Endothelial cell of umbilical vein (primary cell): ENCODE measurements around the gene RETNLB. TPM values are rescaled to one million over a fixed set of nuclear protein-coding genes. Genes with fewer than 3 reads are reported as not detected.

Experiments used
- BruUV-seq: library from RNA; stranded (reverse); fragments of 400-500 nt; replicated peaks from 2 replicates; lab custom pipeline; 2021; lab: Mats Ljungman, UMichigan
- CTCF ChIA-PET: fragments of 300-600, 350-600 bp; sonication (Branson Sonifier 250); formaldehyde crosslinking; loops from one replicate; lab custom pipeline; 2021; ENCODE audit warnings: antibody characterized with exemption, inconsistent platforms; lab: Charles Lee
- POLR2A ChIA-PET: fragments of 300-600, 350-600 bp; sonication (Branson Sonifier 250); formaldehyde crosslinking; loops from one replicate; lab custom pipeline; 2021; ENCODE audit warnings: antibody characterized with exemption, inconsistent platforms; lab: Charles Lee
- DNase-seq: peaks from one replicate; pipeline ENCODE4 v3.0.0-alpha.2; 2011; ENCODE audit warnings: low read depth, low spot score
- FAIRE-seq: peaks from 2 replicates; lab custom pipeline; 2011; peaks lifted over from hg19 to GRCh38; lab: Jason Lieb, UNC
- H2AFZ ChIP-seq: 2 replicates; pipeline ENCODE4 v1.6.0; 2012; ENCODE audit warnings: low read depth, low read length, control low read depth, inconsistent platforms
- H3K27ac ChIP-seq: 2 replicates; pipeline ENCODE4 v1.5.1; 2011; ENCODE audit warnings: low read depth, mild to moderate bottlenecking, control low read depth, low read length, moderate library complexity; ENCODE audit not compliant: insufficient read depth
- H3K27me3 ChIP-seq, 2 experiments: 2 replicates each; pipeline versions ENCODE4 v1.6.0 to v1.6.1; 2011; ENCODE audit warnings: low read length in 2 of 2, mixed read lengths in 1 of 2; ENCODE audit not compliant: control insufficient read depth in 2 of 2, insufficient read depth in 2 of 2
- H3K36me3 ChIP-seq, 2 experiments: 2 replicates in 1 of 2; 3 replicates in 1 of 2; pipeline ENCODE4 v1.5.1; 2011; ENCODE audit warnings: low read length in 2 of 2, mild to moderate bottlenecking in 1 of 2, moderate library complexity in 1 of 2; ENCODE audit not compliant: control insufficient read depth in 2 of 2, insufficient read depth in 2 of 2; ENCODE audit errors: extremely low read depth in 1 of 2
- H3K4me1 ChIP-seq: 3 replicates; pipeline ENCODE4 v1.5.1; 2011; ENCODE audit warnings: mild to moderate bottlenecking, low read length; ENCODE audit not compliant: control insufficient read depth, insufficient read depth; ENCODE audit errors: extremely low read depth
- H3K4me2 ChIP-seq: 2 replicates; pipeline ENCODE4 v1.6.1; 2011; ENCODE audit warnings: low read length, control low read depth, mixed read lengths; ENCODE audit not compliant: insufficient read depth
- H3K4me3 ChIP-seq, 3 experiments: fragments of 200-600 bp in 1 of 3; sonication (generic), shearing (Covaris generic) in 1 of 3; replicated peaks in 1 of 3; 2 replicates each; pipeline ENCODE4 v1.5.1; 2011 to 2016; ENCODE audit warnings: control low read depth in 3 of 3, low read length in 3 of 3, mild to moderate bottlenecking in 2 of 3, inconsistent platforms in 1 of 3, low read depth in 1 of 3, moderate library complexity in 1 of 3; ENCODE audit not compliant: insufficient read depth in 1 of 3
- H3K79me2 ChIP-seq: 2 replicates; pipeline ENCODE4 v1.6.0; 2012; ENCODE audit warnings: low read length, inconsistent platforms; ENCODE audit not compliant: control insufficient read depth, insufficient read depth
- H3K9ac ChIP-seq: replicated peaks from 2 replicates; pipeline ENCODE3; 2011; ENCODE audit warnings: low read length, control low read depth; ENCODE audit not compliant: insufficient read depth; ENCODE audit errors: extremely low read depth
- H3K9me1 ChIP-seq: replicated peaks from 3 replicates; pipeline ENCODE4 v1.6.0; 2011; ENCODE audit warnings: mild to moderate bottlenecking, low read length; ENCODE audit not compliant: control insufficient read depth, insufficient read depth; ENCODE audit errors: extremely low read depth
- H3K9me3 ChIP-seq: replicated peaks from 2 replicates; pipeline ENCODE4 v1.5.1; 2012; ENCODE audit warnings: low read length, inconsistent platforms; ENCODE audit not compliant: control insufficient read depth, insufficient read depth
- H4K20me1 ChIP-seq: replicated peaks from 2 replicates; pipeline ENCODE3; 2011; ENCODE audit warnings: mild to moderate bottlenecking, low read length; ENCODE audit not compliant: control insufficient read depth, insufficient read depth; ENCODE audit errors: extremely low read depth
- CTCF ChIP-seq, 2 donors: IDR thresholded peaks; 1 replicate in 1 of 2; 2 replicates in 1 of 2; pipeline ENCODE4 v1.5.1; 2011; ENCODE audit warnings: low read length in 2 of 2, mild to moderate bottlenecking in 2 of 2, moderate library complexity in 2 of 2, control low read depth in 1 of 2, inconsistent platforms in 1 of 2, low read depth in 1 of 2; ENCODE audit not compliant: insufficient read depth in 1 of 2; ENCODE audit errors: extremely low read depth in 1 of 2
- EZH2 ChIP-seq: IDR thresholded peaks from 2 replicates; pipeline ENCODE4 v1.6.1; 2012; ENCODE audit warnings: borderline replicate concordance, low read depth, mild to moderate bottlenecking, moderate library complexity, low read length, inconsistent platforms; ENCODE audit not compliant: severe bottlenecking
- FOS ChIP-seq: IDR thresholded peaks from 2 replicates; pipeline ENCODE4 v1.6.1; 2011; ENCODE audit warnings: mild to moderate bottlenecking, low read length, moderate library complexity, borderline replicate concordance; ENCODE audit not compliant: insufficient read depth
- GATA2 ChIP-seq: IDR thresholded peaks from 2 replicates; pipeline ENCODE4 v1.7.0; 2011; ENCODE audit warnings: low read depth, mild to moderate bottlenecking, moderate library complexity, mixed read lengths, low read length; ENCODE audit not compliant: insufficient read length, insufficient read depth
- JUN ChIP-seq: IDR thresholded peaks from 2 replicates; pipeline ENCODE4 v1.6.1; 2011; ENCODE audit warnings: borderline replicate concordance, low read depth; ENCODE audit not compliant: insufficient read length, insufficient read depth
- MAX ChIP-seq: IDR thresholded peaks from 2 replicates; pipeline ENCODE4 v1.6.1; 2011; ENCODE audit not compliant: insufficient read depth, insufficient read length
- MYC ChIP-seq: IDR thresholded peaks from one replicate; pipeline ENCODE4 v1.6.1; 2011; ENCODE audit warnings: mild to moderate bottlenecking, low read depth, low read length
- POLR2A ChIP-seq: IDR thresholded peaks from 2 replicates; pipeline ENCODE4 v1.6.1; 2012; ENCODE audit warnings: low read depth, mild to moderate bottlenecking, control low read depth, low read length
- POLR2AphosphoS5 ChIP-seq: IDR thresholded peaks from 2 replicates; pipeline ENCODE4 v1.6.1; 2012; ENCODE audit warnings: low read depth, mild to moderate bottlenecking, control low read depth, low read length, moderate library complexity; ENCODE audit not compliant: insufficient read depth
- dilution Hi-C: fragments of 300-500 bp; cut with MboI; formaldehyde crosslinking; loops from one replicate; pipeline ENCODE4 v1.15.0; 2019; ENCODE audit warnings: low sequenced_read_pairs; ENCODE audit not compliant: extremely low pct_ligation_motif_present
- intact Hi-C: fragments of 100-400 bp; cut with micrococcal nuclease; formaldehyde crosslinking; loops from one replicate; pipeline ENCODE4 v1.10.0; 2022
- polyA plus RNA-seq, 4 experiments: library from polyadenylated mRNA; depleted of rRNA in 3 of 4; stranded (reverse) in 3 of 4; unstranded in 1 of 4; fragments of >200 nt; gene quantifications; 2 replicates each; pipeline versions ENCODE4 v1.2.1 to v1.2.3, GENCODE V29; 2011 to 2012; ENCODE audit warnings: missing spikeins in 1 of 4
- total RNA-seq: library from RNA; stranded (reverse); gene quantifications from 2 replicates; pipeline ENCODE4 v1.2.3, GENCODE V29; 2021

Gene RETNLB
- total and polyA plus RNA-seq, 2 donors (not counting 3 experiments of a cell fraction or from before 2014, with no cell fraction given) = not detected

GRCh38 chr3:108755686-108756085, 1.5 kb downstream of the RETNLB start:
- TF ChIP-seq FOS = no peak
- no peak for TF ChIP-seq MYC
- TF ChIP-seq GATA2 = no peak
- TF ChIP-seq JUN = no peak
- TF ChIP-seq POLR2AphosphoS5 = no peak
- TF ChIP-seq POLR2A = no peak
- no peak for TF ChIP-seq EZH2
- no peak for TF ChIP-seq MAX
- no peak for TF ChIP-seq CTCF (IDR thresholded peaks at IDR 0.05; ENCODE audit: extremely low read depth in 1 of 2, insufficient read depth in 1 of 2, low read depth in 1 of 2, low read length in 2 of 2)
- Histone ChIP-seq H3K9ac (no peak overlapping the region), H4K20me1 (no peaks in the 10 kb centered on the region), H3K36me3 (no peaks in the 10 kb centered on the region), H3K27ac (no peak overlapping the region), H3K4me2 (no peak overlapping the region), H3K9me1 (no peaks in the 10 kb centered on the region), H3K4me3 (no peak overlapping the region), H3K79me2 (no peaks in the 10 kb centered on the region), H3K4me1 (no peaks in the 10 kb centered on the region), H2AFZ (no peak overlapping the region), H3K9me3 (no peaks in the 10 kb centered on the region), H3K27me3 (no peaks in the 10 kb centered on the region)
- ChIA-PET POLR2A (no interaction called here), CTCF (no interaction called here)
- no peak for DNase-seq
- no peak for FAIRE-seq
- dilution Hi-C loops (no loop called here), intact Hi-C loops (no loop called here)
- no TSS peak for BruUV-seq
